AG04449 (cell line): ENCODE results near the gene OR5H2.

Experiments used
- CTCF ChIA-PET: fragments of 350-600 bp; formaldehyde crosslinking; extraction: SDS; loops from one replicate; lab custom pipeline; 2021; ENCODE audit warnings: antibody characterized with exemption; lab: Yijun Ruan, JAX
- POLR2A ChIA-PET: fragments of 400-600, 350-600 bp; formaldehyde crosslinking; extraction: SDS; loops from one replicate; lab custom pipeline; 2020; ENCODE audit warnings: antibody characterized with exemption, inconsistent platforms; lab: Yijun Ruan, JAX
- DNase-seq: peaks from one replicate; pipeline ENCODE4 v3.0.0-alpha.2; 2010; ENCODE audit warnings: low read depth, low spot score
- H3K4me3 ChIP-seq: 2 replicates; pipeline ENCODE4 v1.5.1; 2011; ENCODE audit warnings: low read depth, mild to moderate bottlenecking, control low read depth, low read length
- CTCF ChIP-seq: IDR thresholded peaks from one replicate; pipeline ENCODE4 v1.5.1; 2011; ENCODE audit warnings: mild to moderate bottlenecking, moderate library complexity, low read length, control low read depth, inconsistent platforms; ENCODE audit not compliant: insufficient read depth; ENCODE audit errors: missing control alignments

Gene OR5H2

GRCh38 chr3:98259707-98260106 lies 22.6 kb upstream of the OR5H2 start:
- DNase-seq = no peak
- no peak for TF ChIP-seq CTCF
- ChIA-PET CTCF (no interaction called here), POLR2A (no interaction called here)
- H3K4me3 ChIP-seq = no peak overlapping the region

- no peak overlapping the region for H3K4me3 ChIP-seq
- CTCF ChIA-PET = no interaction called here
- no peak for TF ChIP-seq CTCF
- DNase-seq = no peak
- POLR2A ChIA-PET = no interaction called here
Measured at GRCh38 chr3:98262046-98262445, 20.3 kb upstream of the OR5H2 start.

GRCh38 chr3:98263944-98264343 lies 18.4 kb upstream of the OR5H2 start, which contains the start of gene OR5H6:
TSS of gene OR5H6 (plus strand) at chr3:98264244. CDS start at chr3:98264333, 89 bp downstream.
- CTCF ChIA-PET = no interaction called here
- no peak within 1 kb of the TSS for H3K4me3 ChIP-seq
- DNase-seq = no peak
- POLR2A ChIA-PET = no interaction called here
- TF ChIP-seq CTCF = no peak

GRCh38 chr3:98269846-98270245 lies 12.5 kb upstream of the OR5H2 start:
- CTCF ChIA-PET = no interaction called here

GRCh38 chr3:98272126-98272525 lies 10.2 kb upstream of the OR5H2 start:
- H3K4me3 ChIP-seq = no peak overlapping the region
- no peak for DNase-seq
- POLR2A ChIA-PET = no interaction called here
- CTCF ChIA-PET = no interaction called here
- TF ChIP-seq CTCF = no peak

More at GRCh38 chr3:98269846-98270245, 12.5 kb upstream of the OR5H2 start:
- H3K4me3 ChIP-seq = no peak overlapping the region
- DNase-seq = no peak
- no peak for TF ChIP-seq CTCF
- POLR2A ChIA-PET = no interaction called here

- TF ChIP-seq CTCF = no peak
- CTCF ChIA-PET = no interaction called here
- POLR2A ChIA-PET = no interaction called here
- no peak for DNase-seq
- no peak overlapping the region for H3K4me3 ChIP-seq
Measured at GRCh38 chr3:98274914-98275313, 7.4 kb upstream of the OR5H2 start.
